AG20443 (cell line): ENCODE measurements around the gene CMBL.
"Not testable (repeated sequence)": the region's sequence is repeated elsewhere in the genome, so short reads cannot be mapped to it uniquely, and the experiment has no call there.

ENCODE experiments used
- DNase-seq: peaks from one replicate; pipeline ENCODE4 v3.0.0; 2012; ENCODE audit warnings: low spot score, mixed read lengths

Gene CMBL

GRCh38 chr5:10333154-10334006 is 25.7 kb upstream of the CMBL start:
- peak; percentile 74 for DNase-seq

DNA sequence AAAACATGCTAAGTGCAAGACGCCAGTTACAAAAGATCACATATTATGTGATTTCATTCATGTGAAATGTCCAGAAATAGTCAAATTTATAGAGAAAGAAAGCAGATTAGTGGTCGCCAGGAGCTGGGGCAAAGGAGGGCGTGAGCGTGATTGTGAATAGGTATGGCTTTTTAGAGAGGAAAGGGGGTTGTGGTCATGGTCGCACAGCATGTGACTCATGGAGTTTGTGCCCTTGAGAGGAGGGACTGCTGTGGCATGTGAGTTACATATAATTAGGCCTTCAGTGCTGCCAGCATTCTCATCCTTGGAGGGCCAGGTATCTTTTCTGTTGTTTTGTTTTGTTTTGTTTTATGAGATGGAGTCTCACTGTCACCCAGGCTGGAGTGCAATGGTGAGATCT is 24.6 kb upstream of the CMBL start:
- no peak for DNase-seq

GRCh38 chr5:10331341-10331796 is 23.7 kb upstream of the CMBL start:
- DNase-seq: no peak

DNA sequence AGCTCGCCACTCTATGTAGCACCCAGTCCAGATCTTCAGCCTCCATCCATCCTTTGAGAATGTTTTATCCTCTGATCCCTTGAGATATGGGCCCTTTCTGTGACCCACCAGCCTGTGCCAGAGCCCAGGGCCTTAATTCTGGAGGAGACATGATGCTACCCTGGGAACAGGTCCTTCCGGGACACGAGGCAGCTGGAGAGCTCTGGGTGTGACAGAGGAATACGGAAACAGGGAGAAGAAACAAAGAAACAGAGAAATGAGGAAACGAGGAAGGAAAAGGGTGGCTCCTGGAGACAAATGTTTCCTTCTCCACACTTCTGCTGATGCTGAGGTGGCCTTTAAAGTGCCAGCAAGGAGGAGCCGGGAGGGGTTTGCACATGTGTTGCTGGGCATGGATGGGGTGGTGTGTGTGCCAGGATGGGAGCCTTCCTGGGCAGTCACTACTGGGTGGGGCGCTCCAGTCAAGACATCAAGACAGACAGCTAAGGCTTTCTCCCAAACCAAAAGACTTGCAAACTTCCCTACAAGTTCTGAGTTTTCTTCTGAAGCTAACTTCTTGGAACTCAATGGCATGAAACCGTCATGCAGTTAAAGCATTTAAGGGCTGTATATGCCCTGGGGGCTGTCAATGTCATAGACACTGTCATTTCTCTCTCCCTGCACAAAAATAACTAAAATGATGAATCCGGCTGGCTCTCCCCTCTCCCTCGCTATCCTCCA is 23.0 kb upstream of the CMBL start:
- no peak for DNase-seq

- peak; percentile 77 for DNase-seq
These were observed 22.2 kb upstream of the CMBL start for GRCh38 chr5:10329820-10330481.

- no peak for DNase-seq
These were observed 21.7 kb upstream of the CMBL start for GRCh38 chr5:10329446-10329819.

DNA sequence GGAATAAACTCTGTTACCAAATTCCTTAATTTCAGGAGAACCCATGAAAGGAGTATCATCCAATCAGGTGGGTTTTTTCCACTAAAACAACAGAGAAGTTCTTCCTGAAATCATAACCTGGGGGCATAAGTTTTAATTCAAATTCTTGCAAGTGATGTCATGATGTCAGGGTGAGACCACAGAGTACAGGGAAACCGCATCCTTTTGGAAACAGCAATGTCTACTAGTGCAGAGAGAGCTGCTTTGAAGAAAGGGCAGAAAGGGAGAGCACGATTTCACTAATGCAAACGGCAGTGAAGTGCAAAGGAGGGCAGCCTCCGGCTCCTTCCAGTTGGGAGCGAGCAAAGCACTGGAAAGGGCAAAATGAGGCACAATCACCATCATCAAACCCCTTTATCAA is 20.6 kb upstream of the CMBL start:
- DNase-seq: no peak

GRCh38 chr5:10324518-10325370 is 17.0 kb upstream of the CMBL start:
- DNase-seq: no peak

- peak; percentile 52 for DNase-seq
These were observed 16.1 kb upstream of the CMBL start for GRCh38 chr5:10323588-10324488.

- DNase-seq: no peak
These were observed 14.2 kb upstream of the CMBL start for GRCh38 chr5:10321882-10322281.

- DNase-seq: no peak
These were observed 13.1 kb upstream of the CMBL start for GRCh38 chr5:10320793-10321192.

DNA sequence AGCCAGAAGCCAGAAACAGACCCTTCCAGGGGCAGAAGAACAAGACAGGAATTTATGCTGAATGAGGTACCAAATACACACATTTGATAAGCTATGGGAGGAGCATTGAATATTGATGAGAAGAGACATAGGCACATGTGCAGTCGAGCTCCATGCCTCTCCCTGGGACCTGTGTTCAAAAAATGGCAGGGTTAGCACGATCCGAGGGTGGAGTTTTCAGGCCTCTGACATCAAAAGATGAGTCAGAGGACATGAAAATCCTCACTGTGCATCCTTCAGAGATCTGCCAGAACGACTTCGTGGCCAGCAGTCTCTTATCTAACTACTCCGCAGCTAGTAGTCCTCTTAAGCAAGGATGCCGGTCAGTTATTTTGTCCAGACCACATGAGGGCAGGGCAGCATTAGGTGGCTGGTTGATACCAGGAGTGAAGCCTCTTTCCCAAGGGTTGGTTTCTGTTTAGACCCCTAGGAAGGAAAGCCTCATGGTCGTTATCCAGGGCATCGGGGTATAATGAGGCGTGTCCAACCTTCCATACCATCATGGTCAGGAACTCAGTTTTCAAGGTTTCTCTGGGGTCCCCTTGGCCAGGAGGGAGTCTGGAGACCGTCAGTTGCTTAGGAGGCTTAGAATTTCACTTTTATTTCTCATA is 11.6 kb upstream of the CMBL start:
- peak; percentile 60 for DNase-seq

DNA sequence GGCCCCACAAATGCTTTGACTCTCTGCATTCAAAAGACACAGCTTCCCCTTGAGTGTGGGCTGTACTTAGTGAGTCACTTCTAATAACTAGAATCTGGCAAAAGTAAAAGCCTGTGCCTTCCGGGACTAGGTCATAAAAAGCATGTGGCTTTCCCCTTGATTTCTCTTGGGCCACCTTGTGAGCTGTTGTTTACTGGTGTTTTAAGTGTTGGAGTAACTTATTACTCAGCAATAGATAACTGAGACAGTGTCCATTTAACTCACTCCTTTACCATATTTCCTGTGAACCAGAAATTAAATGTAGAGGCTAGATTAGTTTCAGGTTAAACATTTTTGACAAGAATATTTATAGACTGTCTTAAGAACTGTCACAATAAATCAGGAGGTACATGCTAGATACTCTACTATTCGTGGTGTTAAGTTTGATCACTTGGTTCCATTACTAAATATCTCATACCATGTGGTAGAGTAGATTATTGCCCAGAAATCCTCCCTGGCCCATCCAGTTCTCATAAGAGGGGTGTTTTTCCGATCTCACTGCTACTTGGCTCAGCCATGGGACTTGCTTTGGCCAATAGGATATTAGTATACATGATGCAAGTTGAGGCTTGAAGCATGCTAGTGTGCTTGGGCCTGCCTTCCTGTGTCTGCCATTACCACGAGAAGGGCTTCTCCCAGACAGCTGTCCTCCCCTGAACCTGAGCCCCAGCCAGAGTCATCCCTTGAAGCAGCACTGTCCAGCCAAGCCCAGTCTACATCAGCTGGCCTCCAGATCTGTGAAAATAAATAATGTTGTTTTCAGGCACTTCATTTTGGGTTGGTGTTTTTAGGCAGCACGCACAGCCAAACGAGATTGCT is 10.4 kb upstream of the CMBL start:
- DNase-seq: no peak

DNA sequence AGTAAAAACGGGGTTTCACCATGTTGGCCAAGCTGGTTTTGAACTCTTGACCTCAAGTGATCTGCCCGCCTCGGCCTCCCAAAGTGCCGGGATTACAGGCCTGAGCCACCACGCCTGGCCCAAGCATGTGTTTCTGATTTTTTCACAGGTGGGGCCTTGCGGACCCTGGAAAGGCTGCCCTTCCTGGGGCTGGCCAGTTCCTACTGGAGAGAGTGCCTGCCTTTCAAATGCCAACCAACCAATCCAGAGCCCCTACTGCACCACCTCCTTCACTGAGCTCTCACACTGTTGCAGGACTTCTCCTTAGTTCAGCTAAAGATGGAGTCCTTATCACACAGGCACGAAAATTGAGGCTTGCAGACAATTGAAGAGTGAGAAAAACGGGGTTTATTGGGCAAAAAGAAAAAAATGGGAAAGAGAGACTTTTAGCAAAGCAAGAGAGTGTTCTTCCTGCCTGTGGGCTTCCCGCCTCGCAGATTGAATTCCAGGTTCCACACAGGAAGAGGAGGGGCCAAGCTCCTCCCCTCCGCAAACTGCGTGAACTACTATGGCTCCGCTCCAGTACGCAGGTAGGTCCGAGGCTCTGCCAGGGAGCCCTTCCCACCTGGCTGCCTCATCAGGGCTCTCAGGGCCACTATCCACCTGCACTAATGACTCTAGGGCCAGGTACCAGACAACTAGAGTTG is 8.3 kb upstream of the CMBL start:
- no peak for DNase-seq

DNA sequence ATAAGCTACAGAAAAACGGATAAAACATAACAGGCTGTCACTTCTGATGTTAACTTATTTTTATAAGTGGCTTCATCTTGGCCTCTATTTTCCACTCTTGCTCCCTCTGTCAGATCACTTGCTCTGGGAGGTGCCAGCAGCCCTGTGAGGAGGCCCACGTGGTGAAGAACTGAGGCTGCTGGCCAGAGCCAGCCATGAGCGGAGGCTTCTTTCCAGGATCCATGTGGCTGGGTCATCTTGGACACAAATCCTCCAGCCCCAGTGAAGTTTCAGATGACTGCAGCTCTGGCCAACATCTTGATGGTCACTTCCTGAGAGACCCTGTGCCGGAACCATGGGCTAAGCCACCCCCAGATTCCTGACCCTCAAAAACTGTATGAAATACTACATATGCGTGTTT is 7.5 kb upstream of the CMBL start:
- DNase-seq: no peak

DNA sequence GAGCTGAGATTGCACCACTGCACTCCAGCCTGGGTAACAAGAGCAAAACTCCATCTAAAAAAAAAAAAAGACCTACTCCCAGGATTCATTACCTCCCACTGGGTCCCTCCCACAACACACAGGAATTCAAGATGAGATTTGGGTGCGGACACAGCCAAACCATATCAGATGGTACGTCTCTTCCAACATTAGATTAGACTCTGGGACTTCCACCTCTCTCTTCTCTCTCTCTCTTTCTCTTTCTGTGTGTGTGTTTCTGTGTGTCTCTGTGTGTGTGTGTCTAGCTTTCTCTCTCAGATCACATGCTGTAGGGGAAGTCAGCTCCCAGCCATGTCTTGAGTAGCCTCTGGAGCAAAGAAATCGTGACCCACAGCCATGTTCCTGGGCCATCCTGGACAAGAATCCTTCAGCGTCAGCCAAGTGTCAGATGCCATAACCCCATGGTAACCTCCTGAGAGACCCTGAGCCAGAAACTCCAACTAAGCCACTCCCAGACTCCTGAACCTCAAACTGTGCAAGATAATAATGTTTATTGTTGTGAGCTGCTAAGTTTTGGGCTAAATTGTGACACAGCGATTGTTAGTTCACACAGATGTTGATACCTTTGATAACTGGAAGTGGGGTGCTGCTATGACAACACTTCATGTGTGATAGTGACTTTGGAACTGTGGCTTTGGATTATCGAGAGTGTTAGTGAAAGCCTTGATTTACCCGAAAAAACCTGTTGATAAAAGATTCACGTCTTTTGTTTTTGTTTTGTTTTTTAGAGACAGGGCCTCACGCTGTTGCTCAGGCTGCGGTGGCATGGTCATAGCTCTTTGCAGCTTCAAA is 4.1 kb upstream of the CMBL start:
- DNase-seq: no peak

- DNase-seq: not testable (repeated sequence)
These were observed 3.3 kb upstream of the CMBL start for GRCh38 chr5:10310835-10311570.
